Subcutaneous abdominal adipose tissue (tissue), 5 donors: ENCODE data around the gene SOX21.
"Not testable (repeated sequence)": the region's sequence is repeated elsewhere in the genome, so short reads cannot be mapped to it uniquely, and the experiment has no call there.

Source experiments
- H3K27ac ChIP-seq: one replicate; pipeline ENCODE4 v1.7.0; 2013; ENCODE audit warnings: low read depth, mild to moderate bottlenecking, inconsistent platforms, low read length, moderate library complexity
- H3K27me3 ChIP-seq, 5 donors: one replicate each; pipeline ENCODE4 v1.7.0; 2013; ENCODE audit warnings: low read length in 5 of 5, inconsistent platforms in 1 of 5; ENCODE audit not compliant: control insufficient read depth in 5 of 5, insufficient read depth in 4 of 5
- H3K36me3 ChIP-seq, 5 donors: one replicate each; pipeline ENCODE4 v1.7.0; 2013; ENCODE audit warnings: low read length in 5 of 5; ENCODE audit not compliant: control insufficient read depth in 5 of 5, insufficient read depth in 5 of 5
- H3K4me1 ChIP-seq, 5 donors: one replicate each; pipeline ENCODE4 v1.7.0; 2013; ENCODE audit warnings: low read length in 5 of 5, mild to moderate bottlenecking in 3 of 5, moderate library complexity in 1 of 5; ENCODE audit not compliant: control insufficient read depth in 5 of 5, insufficient read depth in 5 of 5
- H3K4me3 ChIP-seq, 5 donors: one replicate each; pipeline ENCODE4 v1.7.0; 2013; ENCODE audit warnings: low read length in 5 of 5, low read depth in 1 of 5
- H3K9ac ChIP-seq, 5 donors: one replicate each; pipeline ENCODE4 v1.7.0; 2013; ENCODE audit warnings: low read length in 5 of 5, mild to moderate bottlenecking in 4 of 5, moderate library complexity in 3 of 5
- H3K9me3 ChIP-seq, 5 donors: one replicate each; pipeline ENCODE4 v1.7.0; 2013; ENCODE audit warnings: low read length in 5 of 5; ENCODE audit not compliant: control insufficient read depth in 5 of 5
- donor health status: healthy.
- donor health status: healthy.
- donor health status: healthy.
- donor health status: healthy.
- donor health status: healthy.

Gene SOX21

GRCh38 chr13:94722609-94723345 lies 10.4 kb upstream of the SOX21 start:
- Histone ChIP-seq H3K4me3 (no peak overlapping the region), H3K36me3 (no peaks in the 10 kb centered on the region), H3K27ac (no peak overlapping the region), H3K9me3 (peaks cover 0 to 14% (median 6%) of the 10 kb centered on the region in 5 donors), H3K27me3 (peaks cover 0 to 7% (median 0%) of the 10 kb centered on the region in 5 donors), H3K4me1 (no peaks in the 10 kb centered on the region), H3K9ac (no peak overlapping the region)

- H3K4me1 ChIP-seq, H3K27ac ChIP-seq, H3K4me3 ChIP-seq, H3K9ac ChIP-seq, H3K9me3 ChIP-seq, H3K36me3 ChIP-seq: not testable (repeated sequence)
- H3K27me3 ChIP-seq = peaks cover 7 to 34% (median 17%) of the 10 kb centered on the region in 5 donors
Observed at GRCh38 chr13:94718697-94719096, 6.4 kb upstream of the SOX21 start.

GRCh38 chr13:94717916-94718315 lies 5.6 kb upstream of the SOX21 start:
- Histone ChIP-seq H3K27me3 (peaks cover 12 to 41% (median 22%) of the 10 kb centered on the region in 5 donors), H3K27ac (no peak overlapping the region), H3K4me1 (peaks cover 0 to 9% (median 4%) of the 10 kb centered on the region in 5 donors), H3K9me3 (no peaks in the 10 kb centered on the region), H3K36me3 (no peaks in the 10 kb centered on the region), H3K4me3 (no peak overlapping the region), H3K9ac (no peak overlapping the region)

- Histone ChIP-seq H3K4me3 (no peak overlapping the region), H3K9me3 (no peaks in the 10 kb centered on the region), H3K36me3 (no peaks in the 10 kb centered on the region), H3K9ac (no peak overlapping the region), H3K4me1 (peaks cover 0 to 25% (median 18%) of the 10 kb centered on the region in 5 donors), H3K27ac (no peak overlapping the region), H3K27me3 (peaks cover 16 to 53% (median 31%) of the 10 kb centered on the region in 5 donors)
Observed at GRCh38 chr13:94716016-94716415, 3.7 kb upstream of the SOX21 start.

- Histone ChIP-seq H3K27me3 (peaks cover 30 to 75% (median 44%) of the 10 kb centered on the region in 5 donors), H3K4me3 (no peak overlapping the region), H3K27ac (no peak overlapping the region)
Observed at GRCh38 chr13:94713561-94714182, 1.3 kb upstream of the SOX21 start.

GRCh38 chr13:94712812-94713560 lies 641 bp upstream of the SOX21 start:
- Histone ChIP-seq H3K9ac (no peak overlapping the region), H3K4me1 (peaks cover 0 to 29% (median 22%) of the 10 kb centered on the region in 5 donors), H3K27ac (no peak overlapping the region), H3K36me3 (no peaks in the 10 kb centered on the region), H3K27me3 (peaks cover 33 to 82% (median 51%) of the 10 kb centered on the region in 5 donors), H3K4me3 (peak overlapping the region in 4 of 5 donors; percentile 11 to 55 (median 34)), H3K9me3 (no peaks in the 10 kb centered on the region)

More at GRCh38 chr13:94713561-94714182, 1.3 kb upstream of the SOX21 start:
- H3K36me3 ChIP-seq = no peaks in the 10 kb centered on the region
- H3K9me3 ChIP-seq = no peaks in the 10 kb centered on the region
- peaks cover 0 to 29% (median 22%) of the 10 kb centered on the region in 5 donors for H3K4me1 ChIP-seq
- no peak overlapping the region for H3K9ac ChIP-seq

- H3K4me3 ChIP-seq = peak overlapping the region in 4 of 5 donors; percentile 32 to 56 (median 45)
- H3K27me3 ChIP-seq = peaks cover 46 to 90% (median 63%) of the 10 kb centered on the region in 5 donors
- H3K36me3 ChIP-seq = no peaks in the 10 kb centered on the region
- H3K27ac ChIP-seq = no peak overlapping the region
- no peak overlapping the region for H3K9ac ChIP-seq
- H3K4me1 ChIP-seq = peaks cover 0 to 39% (median 30%) of the 10 kb centered on the region in 5 donors
- no peaks in the 10 kb centered on the region for H3K9me3 ChIP-seq
Observed at GRCh38 chr13:94711561-94712286, 621 bp downstream of the SOX21 start.

GRCh38 chr13:94710881-94711560 lies 1.3 kb downstream of the SOX21 start:
- H3K4me3 ChIP-seq = peak overlapping the region in 1 of 5 donors; percentile 33
- H3K4me1 ChIP-seq = peaks cover 0 to 39% (median 30%) of the 10 kb centered on the region in 5 donors
- H3K27me3 ChIP-seq = peaks cover 53 to 90% (median 61%) of the 10 kb centered on the region in 5 donors
- no peak overlapping the region for H3K27ac ChIP-seq
- H3K9ac ChIP-seq = no peak overlapping the region
- H3K36me3 ChIP-seq = no peaks in the 10 kb centered on the region
- H3K9me3 ChIP-seq = no peaks in the 10 kb centered on the region
